Nephron progenitor cell (in vitro differentiated cells): ENCODE data around the gene ALDH4A1.
A peak's percentile ranks its signal among the peaks of the same experiment; 100 is the strongest.

ENCODE experiments used
- DNase-seq: peaks from one replicate; pipeline ENCODE4 v3.0.0; 2021
- H3K27ac Mint-ChIP-seq: 2 replicates; pipeline ENCODE4 v1.8.0; 2021; ENCODE audit warnings: mild to moderate bottlenecking, moderate library complexity, mixed read lengths
- H3K27me3 Mint-ChIP-seq: 2 replicates; pipeline ENCODE4 v1.8.0; 2021; ENCODE audit warnings: mild to moderate bottlenecking, low read depth, mixed read lengths; ENCODE audit not compliant: poor library complexity
- H3K36me3 Mint-ChIP-seq: 2 replicates; pipeline ENCODE4 v1.8.0; 2021; ENCODE audit warnings: low read depth, mixed read lengths
- H3K4me1 Mint-ChIP-seq: 2 replicates; pipeline ENCODE4 v1.8.0; 2021; ENCODE audit warnings: mixed read lengths
- H3K4me3 Mint-ChIP-seq: 2 replicates; pipeline ENCODE4 v1.8.0; 2021; ENCODE audit warnings: mild to moderate bottlenecking, moderate library complexity, mixed read lengths
- H3K9me3 Mint-ChIP-seq: 2 replicates; pipeline ENCODE4 v1.8.0; 2021; ENCODE audit warnings: mild to moderate bottlenecking, moderate library complexity, mixed read lengths
- TF ChIP-seq, protein P1 (sequence below): fragments of 200-600 bp; sonication (generic); IDR thresholded peaks from 2 replicates; pipeline ENCODE4 v1.5.0; 2021; ENCODE audit warnings: antibody characterized with exemption

ALDH4A1 gene

DNA sequence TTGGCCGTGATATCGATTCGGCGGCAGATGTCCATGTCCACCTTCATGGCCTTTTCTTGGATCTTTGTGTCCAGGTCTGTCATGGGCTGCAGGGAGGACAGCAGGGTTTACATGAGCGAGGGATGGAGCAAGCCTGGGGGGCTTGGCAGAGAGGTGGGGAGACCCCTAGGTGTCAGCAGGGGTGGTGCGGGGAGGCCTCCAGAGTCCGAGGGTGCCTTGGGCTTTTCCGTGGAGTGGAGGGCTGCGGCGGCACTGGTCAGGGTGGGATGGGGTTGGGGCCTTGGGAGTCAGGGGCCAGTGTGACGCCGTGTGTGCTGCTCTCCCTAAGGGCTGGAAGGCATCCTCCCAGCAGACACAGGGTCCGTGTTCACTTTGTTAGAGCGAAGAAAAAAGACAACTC lies 16.1 kb upstream of the ALDH4A1 start:
- Mint-ChIP-seq H3K36me3 (no peaks in the 10 kb centered on the region), H3K4me1 (peaks cover 73% of the 10 kb centered on the region), H3K4me3 (peak overlapping the region; percentile 65), H3K27me3 (no peaks in the 10 kb centered on the region), H3K27ac (no peak overlapping the region), H3K9me3 (no peaks in the 10 kb centered on the region)
- DNase-seq = no peak
- TF ChIP-seq, protein P1, sequence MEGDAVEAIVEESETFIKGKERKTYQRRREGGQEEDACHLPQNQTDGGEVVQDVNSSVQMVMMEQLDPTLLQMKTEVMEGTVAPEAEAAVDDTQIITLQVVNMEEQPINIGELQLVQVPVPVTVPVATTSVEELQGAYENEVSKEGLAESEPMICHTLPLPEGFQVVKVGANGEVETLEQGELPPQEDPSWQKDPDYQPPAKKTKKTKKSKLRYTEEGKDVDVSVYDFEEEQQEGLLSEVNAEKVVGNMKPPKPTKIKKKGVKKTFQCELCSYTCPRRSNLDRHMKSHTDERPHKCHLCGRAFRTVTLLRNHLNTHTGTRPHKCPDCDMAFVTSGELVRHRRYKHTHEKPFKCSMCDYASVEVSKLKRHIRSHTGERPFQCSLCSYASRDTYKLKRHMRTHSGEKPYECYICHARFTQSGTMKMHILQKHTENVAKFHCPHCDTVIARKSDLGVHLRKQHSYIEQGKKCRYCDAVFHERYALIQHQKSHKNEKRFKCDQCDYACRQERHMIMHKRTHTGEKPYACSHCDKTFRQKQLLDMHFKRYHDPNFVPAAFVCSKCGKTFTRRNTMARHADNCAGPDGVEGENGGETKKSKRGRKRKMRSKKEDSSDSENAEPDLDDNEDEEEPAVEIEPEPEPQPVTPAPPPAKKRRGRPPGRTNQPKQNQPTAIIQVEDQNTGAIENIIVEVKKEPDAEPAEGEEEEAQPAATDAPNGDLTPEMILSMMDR = no peak

DNA sequence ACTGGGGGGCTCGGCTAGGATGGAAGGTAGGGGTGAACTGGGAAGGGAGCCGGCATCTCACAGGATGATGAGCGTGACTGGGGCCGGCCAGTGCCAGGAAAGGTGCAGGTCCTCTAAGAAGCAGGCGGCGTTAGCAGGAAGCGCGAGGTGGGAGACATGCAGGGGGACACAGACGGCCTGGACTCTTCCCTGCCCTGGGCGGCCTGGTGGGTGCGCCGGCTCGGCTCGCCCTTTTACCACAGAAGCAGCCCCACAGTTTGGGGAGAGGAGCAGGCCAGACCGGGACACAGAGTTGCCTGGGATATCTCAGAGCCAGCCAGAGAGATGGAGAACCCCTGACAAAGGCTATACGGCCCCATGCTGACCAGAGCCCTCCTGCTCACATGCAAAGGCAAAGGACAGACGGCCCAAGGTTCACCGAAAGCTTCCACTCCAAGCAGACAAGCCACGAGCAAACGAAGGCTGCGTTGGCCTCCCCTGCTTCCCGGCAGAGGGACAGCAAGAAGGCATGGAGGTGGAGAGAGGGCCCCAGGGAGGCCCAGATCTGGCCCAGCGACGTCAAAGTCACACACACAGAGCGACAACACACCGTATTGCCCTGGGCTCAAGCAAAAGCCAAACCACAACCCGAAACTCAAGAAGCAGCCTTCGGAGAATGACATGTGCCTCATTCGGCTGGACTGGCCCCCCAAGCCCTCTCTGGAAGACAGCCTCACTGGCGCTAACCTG lies 14.9 kb upstream of the ALDH4A1 start:
- no peak overlapping the region for H3K4me3 Mint-ChIP-seq
- no peaks in the 10 kb centered on the region for H3K27me3 Mint-ChIP-seq
- TF ChIP-seq, protein P1 = no peak
- H3K9me3 Mint-ChIP-seq = no peaks in the 10 kb centered on the region
- no peak overlapping the region for H3K27ac Mint-ChIP-seq
- no peaks in the 10 kb centered on the region for H3K36me3 Mint-ChIP-seq
- DNase-seq = no peak
- H3K4me1 Mint-ChIP-seq = peaks cover 66% of the 10 kb centered on the region

DNA sequence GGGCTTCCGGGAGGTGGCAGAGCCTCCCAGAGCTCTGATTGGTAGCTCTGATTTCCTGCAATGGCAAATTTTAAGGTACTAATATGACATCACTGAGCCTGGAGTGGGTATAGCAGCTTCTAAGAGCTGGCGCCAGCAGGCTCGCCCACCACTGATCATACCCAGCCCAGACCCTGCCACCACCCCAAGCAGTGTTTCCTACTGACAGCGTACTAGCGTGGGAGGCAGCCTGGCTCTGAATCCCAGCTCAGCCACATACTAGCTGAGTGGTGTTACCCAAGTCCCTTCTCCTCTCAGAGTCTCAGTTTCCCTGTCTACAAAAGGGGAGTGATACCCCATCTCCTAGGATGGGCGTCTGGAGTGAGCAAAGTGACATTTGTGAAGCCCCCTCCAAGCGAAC lies 13.0 kb upstream of the ALDH4A1 start:
- Mint-ChIP-seq H3K9me3 (no peaks in the 10 kb centered on the region), H3K27me3 (peaks cover 3% of the 10 kb centered on the region), H3K36me3 (peaks cover 9% of the 10 kb centered on the region), H3K4me1 (peaks cover 56% of the 10 kb centered on the region), H3K27ac (no peak overlapping the region), H3K4me3 (no peak overlapping the region)
- no peak for DNase-seq
- TF ChIP-seq, protein P1 = no peak

DNA sequence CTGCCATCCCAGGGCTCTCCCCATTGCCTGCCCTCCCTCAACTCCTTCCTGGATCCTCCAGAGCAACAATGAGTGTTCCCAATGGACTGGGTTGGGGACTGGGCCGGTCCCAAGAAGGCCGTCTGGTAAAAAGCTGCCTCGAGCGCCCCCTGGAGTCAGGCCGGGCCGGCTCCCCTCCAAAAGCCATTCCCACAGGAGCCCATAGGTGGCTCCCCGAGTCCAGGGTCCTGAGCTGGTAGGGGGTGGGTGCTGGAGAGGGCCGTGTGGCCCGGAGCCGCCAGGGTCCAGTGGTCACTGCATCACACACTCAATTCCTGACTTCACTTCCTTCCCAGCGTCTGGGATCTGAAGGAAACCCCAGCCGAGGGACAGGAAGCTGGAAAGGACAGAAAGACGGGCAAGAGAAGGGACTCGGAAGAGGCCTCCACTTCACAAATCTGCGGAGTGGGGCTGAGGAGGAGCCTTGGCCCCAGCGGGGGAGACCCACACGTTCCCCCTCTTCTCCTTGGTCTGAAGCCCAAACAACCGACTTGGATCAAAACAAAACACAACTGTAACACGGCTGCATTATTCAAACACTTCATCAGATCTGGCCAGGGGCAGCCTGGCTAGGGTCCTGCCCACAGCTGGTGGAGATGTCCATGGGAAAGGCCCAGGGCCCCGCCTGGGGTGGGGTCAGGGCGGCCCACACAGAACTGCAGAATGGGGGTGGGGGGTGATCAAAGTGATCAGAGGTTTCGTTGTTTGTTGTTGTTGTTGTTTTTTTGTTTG lies 10.9 kb upstream of the ALDH4A1 start:
- peaks cover 3% of the 10 kb centered on the region for H3K27me3 Mint-ChIP-seq
- H3K4me3 Mint-ChIP-seq = no peak overlapping the region
- peaks cover 40% of the 10 kb centered on the region for H3K4me1 Mint-ChIP-seq
- no peaks in the 10 kb centered on the region for H3K9me3 Mint-ChIP-seq
- H3K36me3 Mint-ChIP-seq = peaks cover 10% of the 10 kb centered on the region
- H3K27ac Mint-ChIP-seq = no peak overlapping the region
- TF ChIP-seq, protein P1 = peak; percentile 95
- peak; percentile 89 for DNase-seq

DNA sequence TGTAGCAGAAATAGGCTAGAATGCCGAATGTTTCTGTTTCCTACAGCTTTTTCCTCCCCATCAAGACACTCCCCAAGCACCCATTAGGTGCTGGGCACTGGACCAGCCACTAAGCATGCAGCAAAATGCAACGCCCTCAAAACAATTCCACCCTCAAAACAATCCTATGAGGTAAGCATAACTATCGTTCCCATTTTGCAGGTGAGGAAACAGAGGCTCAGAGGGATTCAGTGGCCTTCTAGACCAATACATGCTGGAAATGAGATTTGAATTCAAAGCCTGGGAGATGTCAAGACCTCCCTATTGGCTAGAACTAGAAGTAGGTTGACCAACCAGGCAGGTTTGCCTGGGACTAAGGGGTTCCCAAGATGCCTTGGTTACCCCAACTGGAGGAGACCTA lies 10.2 kb upstream of the ALDH4A1 start:
- Mint-ChIP-seq H3K4me1 (peaks cover 41% of the 10 kb centered on the region), H3K36me3 (peaks cover 13% of the 10 kb centered on the region), H3K4me3 (no peak overlapping the region), H3K27me3 (peaks cover 3% of the 10 kb centered on the region), H3K27ac (no peak overlapping the region), H3K9me3 (no peaks in the 10 kb centered on the region)
- TF ChIP-seq, protein P1 = no peak
- no peak for DNase-seq
